ENCODE results near the gene ACSF3. TPM values are rescaled to one million over a fixed set of nuclear protein-coding genes. Genes with fewer than 3 reads are reported as not detected.

The ACSF3 gene
- total RNA-seq, 1 experiment from 2014 or later: 74.5 TPM

- H2AFZ ChIP-seq (ENCODE audit: low read depth, low read length, poor library complexity, severe bottlenecking): no peak overlapping the region
- CTCF ChIA-PET: no interaction called here
- peaks cover 3 to 31% of the 10 kb centered on the region in 2 experiments; a peak in 2 of 4 replicates for H3K9me3 ChIP-seq (ENCODE audit: control insufficient read depth in 1 of 2, insufficient read depth in 1 of 2, low read depth in 1 of 2, low read length in 2 of 2)
- BruUV-seq (replicated peaks): no TSS peak
- H3K9ac ChIP-seq (ENCODE audit: low read length): no peak overlapping the region
- ATAC-seq (no peak), DNase-seq (ENCODE audit: low read depth, low spot score) (no peak)
- no peak overlapping the region for H3K4me3 ChIP-seq (replicated peaks in 1 of 2; ENCODE audit: low read depth in 1 of 2, low read length in 2 of 2)
- no peaks in the 10 kb centered on the region for H3K27me3 ChIP-seq (ENCODE audit: insufficient read depth, low read length)
- RAD21 ChIA-PET (ENCODE audit: low non-redundant PET in 1 of 2, low total read pairs in 2 of 2, uncharacterized antibody in 2 of 2, unreplicated experiment in 2 of 2): no interaction called here
- H4K20me1 ChIP-seq (ENCODE audit: insufficient read depth): no peaks in the 10 kb centered on the region
- POLR2A ChIA-PET: no interaction called here
- H3K27ac ChIP-seq (ENCODE audit: low read depth, low read length): no peak overlapping the region
- no peak for TF ChIP-seq CEBPB (IDR thresholded peaks at IDR 0.05; ENCODE audit: low read depth)
- no peak for TF ChIP-seq ATF3 (IDR thresholded peaks at IDR 0.05)
- no peak for TF ChIP-seq MAX (IDR thresholded peaks at IDR 0.05)
- no peaks in the 10 kb centered on the region for H3K36me3 ChIP-seq (ENCODE audit: control insufficient read depth in 1 of 2, insufficient read depth in 2 of 2, low read length in 2 of 2)
- H3K9me2 ChIP-seq (ENCODE audit: insufficient read depth): no peaks in the 10 kb centered on the region
- intact Hi-C loops (cut with micrococcal nuclease): no loop called here
- no peaks in the 10 kb centered on the region for H3K4me1 ChIP-seq (ENCODE audit: control insufficient read depth in 1 of 2, insufficient read depth in 2 of 2, low read length in 2 of 2)
- H3K4me2 ChIP-seq (ENCODE audit: low read length): no peak overlapping the region
- no peaks in the 10 kb centered on the region for H3K79me2 ChIP-seq (ENCODE audit: insufficient read depth, low read length)
Measured at GRCh38 chr16:89078172-89078571, 15.5 kb upstream of the ACSF3 start.

GRCh38 chr16:89079434-89079980, 14.1 kb upstream of the ACSF3 start:
- Histone ChIP-seq H3K9ac (ENCODE audit: low read length) (no peak overlapping the region), H2AFZ (ENCODE audit: low read depth, low read length, poor library complexity, severe bottlenecking) (no peak overlapping the region), H3K4me2 (ENCODE audit: low read length) (no peak overlapping the region), H3K9me2 (ENCODE audit: insufficient read depth) (no peaks in the 10 kb centered on the region), H4K20me1 (ENCODE audit: insufficient read depth) (no peaks in the 10 kb centered on the region), H3K27me3 (ENCODE audit: insufficient read depth, low read length) (no peaks in the 10 kb centered on the region), H3K36me3 (ENCODE audit: control insufficient read depth in 1 of 2, insufficient read depth in 2 of 2, low read length in 2 of 2) (no peaks in the 10 kb centered on the region), H3K4me3 (replicated peaks in 1 of 2; ENCODE audit: low read depth in 1 of 2, low read length in 2 of 2) (no peak overlapping the region), H3K9me3 (ENCODE audit: control insufficient read depth in 1 of 2, insufficient read depth in 1 of 2, low read depth in 1 of 2, low read length in 2 of 2) (peaks cover 0 to 19% of the 10 kb centered on the region in 2 experiments; a peak in 1 of 4 replicates), H3K27ac (ENCODE audit: low read depth, low read length) (no peak overlapping the region), H3K79me2 (ENCODE audit: insufficient read depth, low read length) (no peaks in the 10 kb centered on the region), H3K4me1 (ENCODE audit: control insufficient read depth in 1 of 2, insufficient read depth in 2 of 2, low read length in 2 of 2) (no peaks in the 10 kb centered on the region)
- DNase-seq (ENCODE audit: low read depth, low spot score) (no peak), ATAC-seq (no peak)
- TF ChIP-seq TCF7L2 (IDR thresholded peaks at IDR 0.05; ENCODE audit: borderline replicate concordance, extremely low read depth, insufficient read depth, insufficient read length) (no peak), SIN3A (IDR thresholded peaks at IDR 0.05; ENCODE audit: low read depth) (no peak), MAX (IDR thresholded peaks at IDR 0.05) (no peak), SP1 (IDR thresholded peaks at IDR 0.05; ENCODE audit: low read depth) (no peak), RAD21 (IDR thresholded peaks at IDR 0.05; ENCODE audit: low read depth) (no peak), ZNF274 (IDR thresholded peaks at IDR 0.05; ENCODE audit: low read depth, low read length) (no peak), SRF (IDR thresholded peaks at IDR 0.05; ENCODE audit: low read depth) (no peak), POLR2AphosphoS5 (IDR thresholded peaks at IDR 0.05; ENCODE audit: low read depth, low read length) (no peak), CEBPB (IDR thresholded peaks at IDR 0.05; ENCODE audit: low read depth) (no peak), REST (IDR thresholded peaks at IDR 0.05; ENCODE audit: low read depth) (no peak), EGR1 (IDR thresholded peaks at IDR 0.05; ENCODE audit: low read depth) (no peak), POLR2A (IDR thresholded peaks at IDR 0.05; ENCODE audit: borderline replicate concordance, extremely low read depth, insufficient read depth, insufficient read length) (no peak), CTCF (IDR thresholded peaks at IDR 0.05 in 2 of 3, conservative IDR thresholded peaks at IDR 0.05 in 1 of 3; ENCODE audit: borderline replicate concordance in 1 of 3, insufficient read depth in 1 of 3, low read depth in 2 of 3, low read length in 2 of 3) (no peak)
- POLR2A ChIA-PET: no interaction called here
- no TSS peak for BruUV-seq (replicated peaks)
- RAD21 ChIA-PET (ENCODE audit: low non-redundant PET in 1 of 2, low total read pairs in 2 of 2, uncharacterized antibody in 2 of 2, unreplicated experiment in 2 of 2): no interaction called here
- intact Hi-C loops (cut with micrococcal nuclease): no loop called here
- CTCF ChIA-PET: no interaction called here
